Fibroblast of mammary gland (primary cell): ENCODE results near the gene USP9X.

Source experiments
- DNase-seq: peaks from one replicate; pipeline ENCODE4 v3.0.0-alpha.2; 2010; ENCODE audit warnings: low read depth
- H3K4me3 ChIP-seq: 2 replicates; pipeline ENCODE4 v1.5.1; 2011; ENCODE audit warnings: low read depth, mild to moderate bottlenecking, low read length, moderate library complexity; ENCODE audit not compliant: control insufficient read depth
- TF ChIP-seq, protein P1 (sequence below): conservative IDR thresholded peaks from 2 replicates; pipeline ENCODE4 v1.5.1; 2011; ENCODE audit warnings: low read depth, low read length, inconsistent platforms; ENCODE audit not compliant: control insufficient read depth, insufficient read depth

Gene USP9X

DNA sequence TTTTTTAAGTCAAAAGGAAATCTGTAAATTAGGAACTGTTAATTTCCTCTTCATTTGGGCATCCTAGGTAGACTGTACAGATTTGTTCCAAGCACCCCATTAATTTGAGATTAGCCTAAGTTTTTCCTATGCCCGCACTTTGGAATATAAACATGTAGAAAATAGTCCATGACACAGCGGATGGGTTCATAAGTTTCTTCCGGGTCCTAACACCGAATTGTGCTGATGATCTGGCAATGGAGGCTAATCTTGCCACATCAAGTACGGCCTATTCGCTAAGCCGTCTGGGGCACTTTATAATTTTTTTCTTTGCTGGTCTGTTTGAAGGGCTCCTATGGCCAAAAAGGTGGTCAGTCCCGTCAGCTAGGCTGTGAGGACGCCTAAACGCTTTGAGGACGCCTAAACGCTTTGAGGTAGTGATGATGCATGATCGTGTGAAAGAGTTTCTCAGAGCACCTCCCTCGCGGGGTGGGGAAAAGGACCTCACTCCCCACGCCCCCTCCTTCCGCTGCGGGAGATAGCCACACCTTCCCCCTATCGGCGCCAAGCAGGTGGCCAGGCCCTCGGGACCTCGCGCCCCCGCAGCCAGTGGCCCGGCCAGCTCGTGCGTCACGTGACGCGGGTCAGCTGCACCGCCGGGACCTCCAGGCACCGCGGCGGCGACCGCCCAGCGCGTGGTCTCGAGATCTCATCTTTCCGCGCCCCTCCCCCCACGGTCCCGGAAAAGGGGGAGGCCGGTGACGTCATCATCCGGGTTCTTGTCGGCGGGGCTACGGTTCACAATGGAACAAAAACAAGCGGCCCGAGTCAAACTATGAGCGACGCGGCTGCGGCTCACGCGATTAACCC, 977 bp upstream of the USP9X start:
- H3K4me3 ChIP-seq = peak overlapping the region; percentile 78
- DNase-seq = peak; percentile 96
- TF ChIP-seq, protein P1, sequence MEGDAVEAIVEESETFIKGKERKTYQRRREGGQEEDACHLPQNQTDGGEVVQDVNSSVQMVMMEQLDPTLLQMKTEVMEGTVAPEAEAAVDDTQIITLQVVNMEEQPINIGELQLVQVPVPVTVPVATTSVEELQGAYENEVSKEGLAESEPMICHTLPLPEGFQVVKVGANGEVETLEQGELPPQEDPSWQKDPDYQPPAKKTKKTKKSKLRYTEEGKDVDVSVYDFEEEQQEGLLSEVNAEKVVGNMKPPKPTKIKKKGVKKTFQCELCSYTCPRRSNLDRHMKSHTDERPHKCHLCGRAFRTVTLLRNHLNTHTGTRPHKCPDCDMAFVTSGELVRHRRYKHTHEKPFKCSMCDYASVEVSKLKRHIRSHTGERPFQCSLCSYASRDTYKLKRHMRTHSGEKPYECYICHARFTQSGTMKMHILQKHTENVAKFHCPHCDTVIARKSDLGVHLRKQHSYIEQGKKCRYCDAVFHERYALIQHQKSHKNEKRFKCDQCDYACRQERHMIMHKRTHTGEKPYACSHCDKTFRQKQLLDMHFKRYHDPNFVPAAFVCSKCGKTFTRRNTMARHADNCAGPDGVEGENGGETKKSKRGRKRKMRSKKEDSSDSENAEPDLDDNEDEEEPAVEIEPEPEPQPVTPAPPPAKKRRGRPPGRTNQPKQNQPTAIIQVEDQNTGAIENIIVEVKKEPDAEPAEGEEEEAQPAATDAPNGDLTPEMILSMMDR = no peak

DNA sequence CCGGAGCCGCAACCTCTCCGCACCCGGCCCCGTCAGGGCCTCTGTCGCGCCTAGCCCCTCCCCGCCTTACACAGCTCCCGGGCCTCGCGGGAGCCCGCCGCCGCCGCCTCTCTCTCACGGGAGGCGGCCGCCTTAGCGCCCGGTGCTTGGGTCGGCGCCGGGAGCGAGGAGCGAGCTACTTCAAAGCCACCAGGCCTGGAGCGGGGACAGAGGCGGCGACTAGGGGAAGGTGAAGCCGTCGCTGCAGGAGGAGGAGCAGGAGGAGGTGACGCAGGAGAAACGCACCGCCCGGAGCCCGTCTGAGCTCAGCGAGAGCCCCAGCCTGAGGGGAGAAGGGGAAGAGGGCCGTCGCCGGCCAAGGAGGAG, 250 bp downstream of the USP9X start:
- peak overlapping the region; percentile 78 for H3K4me3 ChIP-seq
- TF ChIP-seq, protein P1 = no peak
- DNase-seq = peak; percentile 36

DNA sequence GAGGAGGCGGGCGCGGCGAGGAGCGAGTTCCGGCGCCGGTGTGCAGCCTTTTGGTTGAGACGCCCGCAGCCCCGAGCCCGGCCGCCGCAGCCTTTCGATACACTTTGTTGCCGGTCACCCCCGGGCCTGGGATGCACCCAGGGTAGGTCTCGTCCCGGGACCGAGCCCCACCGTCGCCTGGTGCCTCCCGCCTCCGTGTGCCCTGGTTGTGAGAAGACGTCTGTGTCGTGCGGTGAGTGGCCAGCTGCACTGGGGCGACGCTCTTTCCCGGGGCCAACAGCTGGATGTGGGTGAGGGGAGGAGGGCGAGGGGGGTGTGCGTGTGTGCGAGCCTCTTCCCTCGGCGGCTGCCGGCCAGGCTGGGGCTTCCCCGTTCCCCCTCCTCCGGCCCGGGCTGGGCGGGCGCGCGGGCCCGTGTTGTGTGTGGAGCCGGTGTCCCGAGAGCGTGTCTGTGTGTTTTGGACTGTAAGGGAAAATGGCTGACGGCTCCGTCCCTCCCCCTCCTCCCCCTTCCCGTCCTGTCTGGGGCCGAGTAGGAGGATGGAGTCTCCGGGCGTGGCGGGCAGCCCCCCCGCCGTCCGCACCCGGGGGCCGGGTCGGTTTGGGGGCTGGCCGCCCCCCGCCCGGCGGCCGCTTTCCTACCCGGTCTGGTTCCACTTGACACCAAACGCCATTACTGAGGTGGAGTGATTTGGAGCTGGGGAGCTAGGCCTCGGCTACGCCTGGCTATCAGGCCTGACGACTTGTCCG, 807 bp downstream of the USP9X start:
- peak; percentile 49 for DNase-seq
- TF ChIP-seq, protein P1 = no peak

GRCh38 chrX:41086627-41086932, 1.3 kb downstream of the USP9X start:
- peak overlapping the region; percentile 78 for H3K4me3 ChIP-seq
- TF ChIP-seq, protein P1 = no peak
- DNase-seq = no peak

More for the DNA sequence above, 807 bp downstream of the USP9X start:
- peak overlapping the region; percentile 78 for H3K4me3 ChIP-seq

DNA sequence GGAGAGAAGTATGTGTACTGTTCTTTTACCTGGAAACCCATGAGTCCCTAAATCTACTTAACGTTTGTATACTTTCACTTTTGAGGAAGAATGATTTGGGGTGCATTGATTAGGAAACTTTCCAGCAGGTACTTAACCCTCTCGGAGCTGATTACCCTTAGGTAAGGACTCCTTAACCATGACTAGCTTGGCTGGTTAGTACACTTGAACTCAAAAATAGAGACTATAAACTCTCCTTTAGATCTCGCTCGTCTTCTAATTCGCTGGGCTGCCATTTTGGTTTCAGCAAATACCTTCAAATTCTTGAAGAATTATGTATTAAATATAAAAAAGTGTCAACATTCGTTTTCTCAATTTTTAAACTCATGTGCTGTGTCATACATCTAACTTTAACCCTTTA, 2.0 kb downstream of the USP9X start:
- TF ChIP-seq, protein P1 = no peak
- H3K4me3 ChIP-seq = peak overlapping the region; percentile 78
- no peak for DNase-seq

DNA sequence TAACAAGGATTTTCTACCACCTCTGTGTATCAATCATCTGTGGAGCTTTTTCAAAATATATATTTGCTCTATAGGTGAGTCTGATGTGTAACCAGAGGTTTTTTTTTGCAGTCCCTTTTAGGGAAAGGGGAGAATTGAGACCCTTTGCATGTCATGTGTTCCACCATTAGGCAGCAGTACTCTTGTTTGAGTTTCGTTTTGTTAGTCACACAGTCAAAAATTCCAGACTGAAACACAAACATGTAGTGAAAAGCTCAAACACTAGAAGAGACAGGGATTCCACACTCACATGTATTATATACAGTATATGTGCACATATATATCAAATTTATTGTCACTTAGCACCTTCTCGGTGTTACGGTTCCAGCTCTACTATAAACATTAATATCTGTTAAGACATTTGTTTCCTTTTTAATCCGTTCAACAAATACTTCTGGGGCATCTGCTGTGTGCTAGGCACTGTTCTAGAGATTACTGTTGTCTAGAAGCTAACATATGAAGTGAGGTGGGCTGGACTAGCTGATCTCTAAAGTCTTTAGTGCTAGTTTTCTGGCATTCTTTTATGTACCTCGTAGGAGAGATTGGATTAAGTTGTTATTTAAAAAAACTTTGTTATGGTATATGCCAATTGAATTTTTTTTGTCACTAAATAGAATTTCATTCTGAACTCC, 5.5 kb downstream of the USP9X start:
- TF ChIP-seq, protein P1 = no peak
- H3K4me3 ChIP-seq = no peak overlapping the region

More for the DNA sequence above, 5.5 kb downstream of the USP9X start:
- no peak for DNase-seq
